ENCODE data around the gene GPBAR1. TPM values are rescaled to one million over a fixed set of nuclear protein-coding genes. Genes with fewer than 3 reads are reported as not detected.
"Not testable (repeated sequence)": the region's sequence is repeated elsewhere in the genome, so short reads cannot be mapped to it uniquely, and the experiment has no call there.

GPBAR1 gene
- total and polyA plus RNA-seq, 7 donors, result 0.24 to 0.74 (median 0.45) TPM

DNA sequence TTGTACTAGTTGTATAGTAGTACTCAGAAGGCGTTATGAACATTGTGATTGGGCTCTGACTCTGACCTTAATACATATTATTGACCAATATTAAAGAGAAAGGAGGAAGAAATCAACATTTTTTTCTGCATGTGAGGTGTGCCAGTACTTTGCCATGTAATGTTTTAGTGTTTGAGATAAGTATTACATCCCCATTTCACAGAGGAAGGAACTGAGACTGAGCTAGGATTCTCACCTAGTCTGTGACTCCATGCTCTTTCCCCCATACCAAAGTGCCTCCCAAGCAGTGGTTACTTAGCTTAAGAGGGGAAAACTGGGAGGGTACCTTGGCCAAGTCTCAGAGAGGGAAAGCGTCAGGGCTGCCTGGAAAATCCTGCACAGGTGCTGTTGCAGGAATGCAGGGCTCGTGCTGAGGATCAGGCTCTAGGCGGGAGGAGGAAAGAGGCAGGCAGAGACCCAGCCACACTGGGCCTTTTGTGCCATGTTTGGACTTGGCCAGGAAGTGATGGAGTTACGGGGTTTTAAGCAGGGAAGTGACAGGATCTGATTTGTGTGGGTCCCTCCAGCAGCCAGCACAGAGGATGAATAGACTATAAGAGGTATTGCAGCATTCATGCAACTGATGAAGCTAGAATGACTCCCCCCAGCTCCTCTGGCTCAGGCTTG, 11.2 kb downstream of the GPBAR1 start:
- ATAC-seq (no peak), DNase-seq (peak in 1 of 2 donors; percentile 57)
- TF ChIP-seq, protein P1, sequence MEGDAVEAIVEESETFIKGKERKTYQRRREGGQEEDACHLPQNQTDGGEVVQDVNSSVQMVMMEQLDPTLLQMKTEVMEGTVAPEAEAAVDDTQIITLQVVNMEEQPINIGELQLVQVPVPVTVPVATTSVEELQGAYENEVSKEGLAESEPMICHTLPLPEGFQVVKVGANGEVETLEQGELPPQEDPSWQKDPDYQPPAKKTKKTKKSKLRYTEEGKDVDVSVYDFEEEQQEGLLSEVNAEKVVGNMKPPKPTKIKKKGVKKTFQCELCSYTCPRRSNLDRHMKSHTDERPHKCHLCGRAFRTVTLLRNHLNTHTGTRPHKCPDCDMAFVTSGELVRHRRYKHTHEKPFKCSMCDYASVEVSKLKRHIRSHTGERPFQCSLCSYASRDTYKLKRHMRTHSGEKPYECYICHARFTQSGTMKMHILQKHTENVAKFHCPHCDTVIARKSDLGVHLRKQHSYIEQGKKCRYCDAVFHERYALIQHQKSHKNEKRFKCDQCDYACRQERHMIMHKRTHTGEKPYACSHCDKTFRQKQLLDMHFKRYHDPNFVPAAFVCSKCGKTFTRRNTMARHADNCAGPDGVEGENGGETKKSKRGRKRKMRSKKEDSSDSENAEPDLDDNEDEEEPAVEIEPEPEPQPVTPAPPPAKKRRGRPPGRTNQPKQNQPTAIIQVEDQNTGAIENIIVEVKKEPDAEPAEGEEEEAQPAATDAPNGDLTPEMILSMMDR (IDR thresholded peaks at IDR 0.05), result no peak
- no peaks in the 10 kb centered on the region for H3K27me3 ChIP-seq (ENCODE audit: insufficient read depth in 3 of 3, low read length in 2 of 3)
- no peaks in the 10 kb centered on the region for H3K9me3 ChIP-seq
- WGBS, 3 donors, result 22 to 39% (median 28%) methylated on average over 5 of the region's 5 CpGs
- peak overlapping the region; percentile 54 for H3K27ac ChIP-seq
- H3K4me1 ChIP-seq, result peaks cover 40% of the 10 kb centered on the region
- intact Hi-C loops (cut with DNase I), result loop anchor here (2.0 to 5.0 kb wide), 2 partner anchors 85 to 125 kb away; no protein-coding TSS in a partner anchor
- peaks cover 2 to 55% of the 10 kb centered on the region in 2 donors for H3K36me3 ChIP-seq (ENCODE audit: insufficient read depth in 1 of 2, low read depth in 1 of 2)
- H3K4me3 ChIP-seq, result peak overlapping the region; percentile 88

DNA sequence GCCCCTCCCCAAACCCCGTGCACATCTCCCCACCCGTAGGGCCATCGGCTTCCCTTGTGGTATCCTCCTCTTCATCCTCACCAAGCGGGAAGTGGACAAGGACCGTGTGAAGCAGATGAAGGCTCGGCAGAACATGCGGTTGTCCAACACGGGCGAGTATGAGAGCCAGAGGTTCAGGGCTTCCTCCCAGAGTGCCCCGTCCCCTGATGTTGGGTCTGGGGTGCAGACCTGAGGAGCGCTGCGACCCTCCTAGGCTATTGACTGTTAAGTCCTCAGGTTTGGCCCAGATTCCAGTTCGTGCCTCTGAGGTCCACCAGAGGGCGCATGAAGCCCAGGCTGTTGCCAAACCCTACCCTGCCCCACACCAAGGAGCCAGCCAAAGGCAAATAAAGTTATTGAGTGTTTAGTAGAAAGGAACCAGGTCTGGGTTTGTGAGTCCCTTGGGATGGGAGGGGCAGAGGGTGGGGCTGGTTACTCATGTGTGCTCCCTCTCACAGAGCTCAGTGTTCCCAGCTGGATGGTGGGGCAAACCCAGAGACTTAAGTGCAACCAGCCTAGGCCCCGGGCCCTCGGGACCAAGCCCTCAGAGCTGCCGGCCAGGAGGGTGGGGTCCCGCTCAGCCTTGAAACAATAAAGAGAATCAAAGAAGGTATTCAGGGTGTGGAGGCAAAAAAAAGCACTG, 11.9 kb downstream of the GPBAR1 start:
- Histone ChIP-seq H3K36me3 (ENCODE audit: insufficient read depth in 1 of 2, low read depth in 1 of 2) (peaks cover 4 to 55% of the 10 kb centered on the region in 2 donors), H3K4me3 (peak overlapping the region; percentile 88)

DNA sequence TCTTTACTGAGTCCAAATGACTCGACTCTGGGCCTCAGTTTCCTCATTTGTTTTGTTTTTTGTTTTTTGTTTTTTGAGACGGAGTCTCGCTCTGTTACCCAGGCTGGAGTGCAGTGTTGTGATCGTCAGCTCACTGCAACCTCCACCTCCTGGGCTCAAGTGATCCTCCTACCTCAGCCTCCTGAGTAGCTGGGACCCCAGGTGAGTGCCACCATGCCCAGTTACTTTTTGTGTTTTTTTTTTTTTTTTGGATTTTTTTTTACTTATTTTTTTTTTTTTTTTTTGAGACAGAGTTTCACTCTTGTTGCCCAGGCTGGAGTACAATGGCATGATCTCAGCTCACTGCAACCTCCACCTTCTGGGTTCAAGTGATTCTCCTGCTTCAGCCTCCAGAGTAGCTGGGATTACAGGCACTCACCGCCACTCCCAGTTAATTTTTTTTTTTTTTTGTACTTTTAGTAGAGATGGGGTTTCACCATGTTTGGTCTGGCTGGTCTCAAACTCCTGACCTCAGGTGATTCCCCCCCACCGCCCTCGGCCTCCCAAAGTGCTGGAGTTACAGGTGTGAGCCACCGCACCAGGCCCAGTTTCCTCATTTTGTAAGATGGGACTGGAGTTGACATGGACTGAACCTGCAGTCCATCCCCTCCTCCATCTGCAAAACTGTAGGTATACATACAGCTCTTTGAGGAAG, 12.5 kb downstream of the GPBAR1 start:
- peaks cover 6 to 55% of the 10 kb centered on the region in 2 donors for H3K36me3 ChIP-seq (ENCODE audit: insufficient read depth in 1 of 2, low read depth in 1 of 2)
- peak overlapping the region; percentile 54 for H3K27ac ChIP-seq
- not testable (repeated sequence) for H3K9me3 ChIP-seq; DNase-seq; H3K27me3 ChIP-seq (ENCODE audit: insufficient read depth in 3 of 3, low read length in 2 of 3); ATAC-seq
- intact Hi-C loops (cut with DNase I), result loop anchor here (1.0 to 5.0 kb wide), 2 partner anchors 12 to 86 kb away; no protein-coding TSS in a partner anchor
- H3K4me3 ChIP-seq, result peak overlapping the region; percentile 88
- peaks cover 33% of the 10 kb centered on the region for H3K4me1 ChIP-seq
- WGBS, 3 donors, result 79 to 84% (median 84%) methylated on average over 8 of the region's 8 CpGs

More for the DNA sequence above, 11.9 kb downstream of the GPBAR1 start:
- ATAC-seq (peak; percentile 38 to 64 (median 46)), DNase-seq (peak; percentile 86 to 94)
- no peaks in the 10 kb centered on the region for H3K27me3 ChIP-seq (ENCODE audit: insufficient read depth in 3 of 3, low read length in 2 of 3)
- TF ChIP-seq, protein P1 (IDR thresholded peaks at IDR 0.05), result peak; percentile 85
- H3K4me1 ChIP-seq, result peaks cover 40% of the 10 kb centered on the region
- intact Hi-C loops (cut with DNase I), result loop anchor here (1.0 to 5.0 kb wide), 2 partner anchors 13 to 85 kb away; no protein-coding TSS in a partner anchor
- no peaks in the 10 kb centered on the region for H3K9me3 ChIP-seq
- peak overlapping the region; percentile 54 for H3K27ac ChIP-seq
- 8 to 18% (median 12%) methylated on average over 18 of the region's 18 CpGs for WGBS, 3 donors

DNA sequence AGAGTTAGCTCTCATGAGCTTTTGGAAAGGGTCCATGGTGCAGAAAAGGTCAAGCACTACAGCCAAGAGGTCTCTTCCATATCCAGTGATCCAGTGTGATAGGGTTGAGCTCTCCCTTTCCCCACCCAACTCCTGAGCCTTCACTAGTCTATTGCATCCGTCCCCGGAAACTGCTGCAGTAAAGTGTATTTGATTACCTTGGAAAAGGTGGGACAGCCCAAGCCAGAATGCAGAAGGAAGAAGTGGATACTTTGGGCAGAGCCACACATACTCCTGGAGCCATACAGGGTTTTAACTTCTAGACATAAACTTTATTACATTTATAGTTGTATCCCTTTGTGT, 13.1 kb downstream of the GPBAR1 start:
- no peak for DNase-seq
- Histone ChIP-seq H3K27me3 (ENCODE audit: insufficient read depth in 3 of 3, low read length in 2 of 3) (no peaks in the 10 kb centered on the region), H3K27ac (peak overlapping the region; percentile 46), H3K4me3 (no peak overlapping the region), H3K9me3 (no peaks in the 10 kb centered on the region), H3K4me1 (peaks cover 27% of the 10 kb centered on the region), H3K36me3 (ENCODE audit: insufficient read depth in 1 of 2, low read depth in 1 of 2) (peaks cover 6 to 59% of the 10 kb centered on the region in 2 donors)
- TF ChIP-seq, protein P1 (IDR thresholded peaks at IDR 0.05), result no peak
- WGBS, 3 donors, result 35 to 78% (median 66%) methylated on average over 2 of the region's 2 CpGs
- intact Hi-C loops (cut with DNase I), result loop anchor here (1.0 to 5.0 kb wide), 2 partner anchors 11 to 87 kb away; no protein-coding TSS in a partner anchor
- ATAC-seq, result no peak

Measured in psoas muscle (tissue), 8 donors.